HG03066 (cell line): ENCODE measurements around the gene NEDD4L.

Experiments
- ATAC-seq: cut with Tn5 transposase; IDR thresholded peaks from one replicate; pipeline ENCODE4 v1.9.1; 2021; ENCODE audit warnings: low read depth; ENCODE audit not compliant: unreplicated experiment

The NEDD4L gene

DNA sequence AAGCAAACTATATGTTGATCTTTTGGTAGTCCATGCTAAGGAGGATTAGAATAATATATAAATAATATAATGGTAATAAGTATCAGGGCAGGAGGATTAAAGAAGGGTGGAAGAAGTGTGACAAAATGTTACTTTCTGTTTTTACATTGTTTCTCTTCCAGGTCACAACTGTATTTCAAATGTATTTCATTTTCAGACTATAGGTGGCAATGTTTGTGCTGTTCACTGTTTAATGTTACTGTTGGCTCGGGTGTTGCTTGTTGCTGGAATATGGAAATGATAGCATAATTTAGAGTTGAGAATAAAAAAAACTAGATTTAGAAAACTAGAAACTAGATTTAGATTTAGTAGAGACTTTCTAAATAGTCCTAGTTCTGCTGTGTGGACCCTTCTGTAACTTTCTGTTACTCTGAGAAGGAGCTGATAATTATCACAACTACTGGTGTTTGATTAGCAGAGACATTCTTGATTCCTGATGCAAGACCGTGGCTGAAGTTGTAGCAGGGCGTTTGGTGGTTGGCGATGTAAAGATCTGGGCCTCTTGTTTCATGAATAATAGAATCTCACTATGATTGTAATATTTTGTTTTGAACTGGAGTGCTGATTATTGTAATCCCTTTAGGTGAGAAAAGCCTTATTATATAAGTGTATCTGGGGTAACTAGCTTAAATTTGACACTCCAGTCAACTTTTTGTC lies 7.9 kb downstream of the NEDD4L start:
- ATAC-seq: peak; percentile 75

- ATAC-seq: no peak
Measured at GRCh38 chr18:58052960-58053359, 8.9 kb downstream of the NEDD4L start.

DNA sequence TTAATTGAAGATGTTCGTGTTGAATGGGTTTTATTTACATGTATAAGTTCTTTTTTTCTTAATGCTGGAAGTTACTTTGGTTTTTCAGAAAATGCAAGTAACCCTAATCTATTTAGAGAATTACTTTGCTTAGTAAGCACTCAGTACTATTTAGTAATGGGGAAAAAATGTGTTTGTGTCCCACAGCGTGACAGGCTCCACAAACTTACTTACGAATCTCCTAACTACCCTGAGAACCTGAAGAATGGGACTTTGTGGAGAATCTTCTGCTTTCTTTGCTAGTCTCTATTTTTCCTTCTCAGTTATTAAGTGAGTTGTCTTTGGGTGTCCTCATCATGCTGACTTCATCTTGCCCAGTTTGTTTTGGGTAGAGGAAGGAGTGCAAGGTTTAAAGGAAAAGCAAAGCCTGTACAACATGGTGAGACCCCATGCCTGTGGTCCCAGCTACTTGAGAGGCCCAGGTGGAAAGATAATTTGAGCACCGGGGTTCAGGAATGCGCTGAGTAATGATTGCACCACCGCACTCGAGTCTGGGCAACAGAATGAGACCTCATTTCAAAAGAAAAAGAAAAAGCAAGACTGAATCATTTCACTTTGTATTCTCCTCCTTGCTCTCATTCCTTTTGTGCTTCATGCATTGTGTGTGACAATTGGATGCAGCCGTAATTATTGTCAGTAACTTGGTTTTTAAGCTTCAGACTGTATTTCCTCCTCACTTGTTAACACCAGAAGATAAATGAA lies 10.2 kb downstream of the NEDD4L start:
- ATAC-seq: no peak

GRCh38 chr18:58055890-58056558 lies 12.0 kb downstream of the NEDD4L start:
- ATAC-seq: no peak

DNA sequence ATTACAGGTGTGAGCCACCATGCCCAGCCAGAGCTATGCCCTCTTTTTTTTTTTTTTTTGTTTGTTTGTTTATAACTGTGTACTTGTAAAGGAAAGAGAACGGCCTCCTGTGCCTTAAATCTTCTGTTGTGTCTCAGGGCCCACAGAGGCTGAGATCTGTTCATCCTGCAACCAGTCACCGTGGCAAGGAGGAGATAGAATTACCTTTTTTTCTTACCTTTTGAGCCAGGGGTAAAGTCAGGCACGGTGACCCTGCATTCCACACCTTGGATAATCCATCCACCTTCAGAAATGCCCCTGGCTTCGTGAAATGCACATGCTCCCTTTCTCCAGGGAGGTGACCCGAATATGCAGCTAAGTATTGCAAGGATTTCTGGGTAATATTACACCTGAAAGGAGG lies 12.8 kb downstream of the NEDD4L start:
- no peak for ATAC-seq

GRCh38 chr18:58057291-58057965 lies 13.4 kb downstream of the NEDD4L start:
- ATAC-seq: no peak

DNA sequence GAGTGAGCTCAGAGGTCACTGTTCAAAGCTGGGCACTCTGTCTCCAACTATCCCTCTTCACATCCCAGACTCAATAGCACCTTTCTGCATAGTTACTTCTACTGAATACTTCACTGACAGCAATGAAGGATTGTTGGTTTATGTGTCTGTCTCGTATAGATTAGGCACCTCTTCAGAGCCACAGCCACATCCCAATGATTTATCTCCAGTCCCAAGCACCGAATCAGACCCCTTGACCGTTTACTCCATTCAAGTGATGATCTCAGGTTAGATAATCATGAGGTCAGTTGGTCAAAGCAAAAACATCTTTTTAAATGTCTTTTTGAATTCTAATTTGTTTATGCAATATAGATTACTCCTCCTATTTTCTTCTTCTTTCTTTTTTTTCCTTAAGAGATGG lies 14.7 kb downstream of the NEDD4L start:
- no peak for ATAC-seq

DNA sequence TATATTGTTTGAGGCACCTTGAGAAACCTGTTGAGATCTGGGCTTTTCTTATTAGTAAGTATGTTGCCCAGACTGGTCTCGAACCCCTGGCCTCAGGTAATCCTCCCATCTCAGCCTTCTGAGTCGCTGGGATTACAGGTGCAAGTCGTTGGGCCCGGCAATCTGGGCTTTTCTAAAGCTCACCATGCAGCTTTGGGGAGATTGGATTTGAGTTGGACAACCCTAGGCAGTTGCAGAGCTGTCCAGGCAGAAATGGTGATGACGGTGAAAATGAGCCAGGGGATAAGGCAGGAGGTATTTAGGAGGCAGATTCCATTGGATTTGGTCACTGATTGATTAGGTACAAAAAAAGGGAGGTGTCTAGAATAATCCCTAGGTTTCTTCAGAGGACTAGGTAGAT lies 16.2 kb downstream of the NEDD4L start:
- no peak for ATAC-seq

GRCh38 chr18:58061349-58061748 lies 17.3 kb downstream of the NEDD4L start:
- ATAC-seq: no peak

- no peak for ATAC-seq
Measured at GRCh38 chr18:58064406-58064998, 20.5 kb downstream of the NEDD4L start.

GRCh38 chr18:58065956-58066355 lies 21.9 kb downstream of the NEDD4L start:
- no peak for ATAC-seq

DNA sequence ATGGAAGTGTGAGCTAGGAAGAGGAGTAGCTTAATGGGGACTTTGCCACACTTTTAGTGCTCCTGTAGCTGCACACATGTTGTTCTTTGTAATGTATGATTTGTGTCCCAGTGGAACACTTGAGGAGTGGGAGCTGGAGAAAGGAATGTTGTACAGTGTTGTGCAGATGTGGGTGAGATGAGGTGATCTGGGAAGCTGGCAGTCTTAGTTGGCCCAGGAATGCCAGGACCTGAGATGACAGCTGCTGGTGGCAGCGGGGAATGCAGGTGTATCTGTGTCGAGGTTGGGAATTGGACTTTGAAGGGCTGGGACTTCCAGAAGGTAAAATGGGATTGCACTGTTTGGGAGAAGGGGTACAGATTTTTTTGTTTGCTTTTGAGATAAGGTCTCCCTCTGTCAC lies 23.6 kb downstream of the NEDD4L start:
- no peak for ATAC-seq

DNA sequence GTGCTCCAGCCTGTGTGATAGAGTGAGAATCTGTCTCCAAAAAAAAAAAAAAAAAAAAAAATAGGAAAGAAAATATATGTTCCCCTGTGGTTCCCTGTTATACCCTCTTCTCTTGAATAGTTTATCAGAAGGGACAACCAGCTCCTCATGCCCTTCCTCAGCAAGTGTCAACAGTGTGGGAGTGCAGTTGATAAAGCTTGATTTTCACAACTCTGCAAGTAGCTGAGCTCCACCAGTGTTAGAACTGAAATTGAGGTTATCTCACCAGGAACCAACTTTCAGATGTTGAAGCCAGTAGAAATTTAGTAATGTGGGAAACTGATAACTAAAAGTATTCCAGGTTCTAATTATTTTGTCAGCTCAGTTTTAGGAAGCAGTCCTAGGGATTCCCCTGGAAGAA lies 25.1 kb downstream of the NEDD4L start:
- ATAC-seq: no peak

DNA sequence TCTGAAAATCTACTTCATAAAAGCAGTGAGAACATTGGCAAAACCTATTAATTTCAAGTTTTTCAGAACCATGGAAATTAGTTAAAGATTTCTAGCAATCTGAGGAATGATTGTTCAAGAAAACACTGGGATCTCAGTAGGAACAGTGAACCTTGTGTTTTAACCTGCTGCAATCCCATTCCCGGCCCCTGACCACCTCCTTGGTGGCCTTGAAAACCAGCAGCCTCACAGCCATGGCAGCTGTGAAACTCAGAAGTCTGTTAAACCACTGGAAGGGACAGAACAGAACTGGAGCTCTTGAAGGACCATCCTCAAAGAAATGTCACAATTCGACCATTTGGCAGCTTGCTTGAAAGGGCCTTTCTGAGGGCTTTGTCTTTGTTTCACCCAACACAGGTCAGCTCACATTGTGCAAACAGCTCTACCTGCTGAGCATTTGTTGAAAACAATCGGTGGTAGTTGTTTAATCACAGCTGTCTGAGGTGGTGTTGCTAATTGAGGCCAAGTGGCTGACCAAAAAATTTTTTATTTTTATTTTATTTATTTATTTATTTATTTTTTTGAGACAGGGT lies 25.8 kb downstream of the NEDD4L start:
- ATAC-seq: no peak

GRCh38 chr18:58076052-58076451 lies 32.0 kb downstream of the NEDD4L start:
- no peak for ATAC-seq

DNA sequence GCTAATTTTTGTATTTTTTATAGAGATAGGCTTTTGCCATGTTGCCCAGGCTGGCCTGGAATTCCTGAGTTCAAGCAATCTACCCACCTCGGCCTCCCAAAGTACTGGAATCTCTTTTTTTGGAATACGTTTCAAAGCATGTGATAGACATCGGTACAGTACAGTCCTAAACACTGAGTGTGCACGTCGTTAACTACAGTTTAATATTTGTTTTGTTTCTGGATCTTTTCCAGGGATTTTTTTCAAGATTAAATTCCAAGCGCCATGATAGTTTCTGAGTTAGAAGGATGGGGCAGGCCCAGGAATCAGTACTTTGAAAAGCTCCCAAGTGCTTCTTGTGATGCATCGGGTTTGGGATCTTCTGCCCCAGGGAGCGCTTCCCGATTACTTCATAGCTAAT lies 33.3 kb downstream of the NEDD4L start:
- ATAC-seq: no peak

GRCh38 chr18:58078889-58079573 lies 35.0 kb downstream of the NEDD4L start:
- no peak for ATAC-seq

- ATAC-seq: no peak
Measured at GRCh38 chr18:58080451-58080850, 36.4 kb downstream of the NEDD4L start.

GRCh38 chr18:58087928-58088690 lies 44.1 kb downstream of the NEDD4L start:
- no peak for ATAC-seq
